ENCODE data around the gene TSPYL4.

The TSPYL4 gene

GRCh38 chr6:116283191-116283590, 29.3 kb upstream of the TSPYL4 start:
- Mint-ChIP-seq H3K4me3 (no peak overlapping the region), H3K36me3 (ENCODE audit: low read depth) (peaks cover 15% of the 10 kb centered on the region), H3K4me1 (peaks cover 36% of the 10 kb centered on the region), H3K27me3 (ENCODE audit: low read depth, poor library complexity) (no peaks in the 10 kb centered on the region), H3K9me3 (peaks cover 10% of the 10 kb centered on the region), H3K27ac (no peak overlapping the region)
- no peak for DNase-seq
- no peak for TF ChIP-seq CTCF (IDR thresholded peaks at IDR 0.05)

- Mint-ChIP-seq H3K27me3 (ENCODE audit: low read depth, poor library complexity) (no peaks in the 10 kb centered on the region), H3K4me1 (peaks cover 41% of the 10 kb centered on the region), H3K4me3 (no peak overlapping the region), H3K36me3 (ENCODE audit: low read depth) (peaks cover 20% of the 10 kb centered on the region), H3K9me3 (peaks cover 10% of the 10 kb centered on the region), H3K27ac (no peak overlapping the region)
- no peak for DNase-seq
- no peak for TF ChIP-seq CTCF (IDR thresholded peaks at IDR 0.05)
These were observed 28.8 kb upstream of the TSPYL4 start for GRCh38 chr6:116282698-116283097.

GRCh38 chr6:116280933-116281316, 27.1 kb upstream of the TSPYL4 start:
- H3K36me3 Mint-ChIP-seq (ENCODE audit: low read depth), result peaks cover 33% of the 10 kb centered on the region
- peaks cover 10% of the 10 kb centered on the region for H3K9me3 Mint-ChIP-seq
- TF ChIP-seq CTCF (IDR thresholded peaks at IDR 0.05), result no peak
- no peak for DNase-seq
- peak overlapping the region; percentile 95 for H3K4me3 Mint-ChIP-seq
- H3K27ac Mint-ChIP-seq, result peak overlapping the region; percentile 100
- H3K27me3 Mint-ChIP-seq (ENCODE audit: low read depth, poor library complexity), result no peaks in the 10 kb centered on the region
- peaks cover 58% of the 10 kb centered on the region for H3K4me1 Mint-ChIP-seq

GRCh38 chr6:116280161-116280932, 26.5 kb upstream of the TSPYL4 start:
- TF ChIP-seq CTCF (IDR thresholded peaks at IDR 0.05), result no peak
- peaks cover 5% of the 10 kb centered on the region for H3K9me3 Mint-ChIP-seq
- H3K36me3 Mint-ChIP-seq (ENCODE audit: low read depth), result peaks cover 37% of the 10 kb centered on the region
- H3K27ac Mint-ChIP-seq, result peak overlapping the region; percentile 100
- H3K4me1 Mint-ChIP-seq, result peaks cover 63% of the 10 kb centered on the region
- H3K4me3 Mint-ChIP-seq, result peak overlapping the region; percentile 95
- no peaks in the 10 kb centered on the region for H3K27me3 Mint-ChIP-seq (ENCODE audit: low read depth, poor library complexity)
- DNase-seq, result no peak

- H3K27ac Mint-ChIP-seq, result peak within 1 kb of the TSS; percentile 100
- peaks cover 67% of the 10 kb centered on the region for H3K4me1 Mint-ChIP-seq
- no peaks in the 10 kb centered on the region for H3K9me3 Mint-ChIP-seq
- TF ChIP-seq CTCF (IDR thresholded peaks at IDR 0.05), result no peak
- no peaks in the 10 kb centered on the region for H3K27me3 Mint-ChIP-seq (ENCODE audit: low read depth, poor library complexity)
- DNase-seq, result peak; percentile 94
- peak within 1 kb of the TSS; percentile 95 for H3K4me3 Mint-ChIP-seq
- peaks cover 41% of the 10 kb centered on the region for H3K36me3 Mint-ChIP-seq (ENCODE audit: low read depth)
These were observed 25.6 kb upstream of the TSPYL4 start, which contains the start of gene TSPYL1 for GRCh38 chr6:116279232-116280160. TSPYL1 (minus strand) TSS chr6:116279930; CDS start chr6:116279830, 100 bp downstream.
